ENCODE data around the gene SLC50A1. TPM values are rescaled to one million over a fixed set of nuclear protein-coding genes. Genes with fewer than 3 reads are reported as not detected.

SLC50A1 gene
- total RNA-seq, 1 donor from 2014 or later = 22.8 TPM

GRCh38 chr1:155128755-155129473 lies 6.7 kb upstream of the SLC50A1 start:
- TF ChIP-seq EZH2 (IDR thresholded peaks at IDR 0.05; ENCODE audit: insufficient read depth, low read length) = no peak
- no peak for TF ChIP-seq CTCF (IDR thresholded peaks at IDR 0.05; ENCODE audit: insufficient read depth, low read depth, low read length)
- H3K36me3 ChIP-seq (ENCODE audit: insufficient read depth, low read length) = no peaks in the 10 kb centered on the region
- no peaks in the 10 kb centered on the region for H3K9me3 ChIP-seq (ENCODE audit: insufficient read depth, low read depth, low read length)
- H2AFZ ChIP-seq (ENCODE audit: low read depth, low read length) = no peak overlapping the region
- H3K9ac ChIP-seq (ENCODE audit: low read length) = peak overlapping the region; percentile 77
- H4K20me1 ChIP-seq (ENCODE audit: insufficient read depth, low read length) = no peaks in the 10 kb centered on the region
- DNase-seq (ENCODE audit: low read depth) (no peak), FAIRE-seq (no peak)
- H3K4me2 ChIP-seq (ENCODE audit: low read length) = peak overlapping the region; percentile 90
- peak overlapping the region; percentile 9 for H3K27ac ChIP-seq (ENCODE audit: low read depth, low read length)
- H3K4me1 ChIP-seq (ENCODE audit: insufficient read depth, low read length) = peaks cover 44% of the 10 kb centered on the region
- H3K36me3 Mint-ChIP-seq (ENCODE audit: low read depth, unreplicated experiment) = peaks cover 5% of the 10 kb centered on the region
- H3K27me3 ChIP-seq (ENCODE audit: insufficient read depth, low read length) = peaks cover 42% of the 10 kb centered on the region
- no peaks in the 10 kb centered on the region for H3K27me3 Mint-ChIP-seq (ENCODE audit: low read depth, unreplicated experiment)
- H3K79me2 ChIP-seq (ENCODE audit: insufficient read depth, low read length) = no peaks in the 10 kb centered on the region
- H3K4me1 Mint-ChIP-seq (ENCODE audit: low read depth, unreplicated experiment) = peaks cover 40% of the 10 kb centered on the region
- H3K4me3 ChIP-seq (ENCODE audit: insufficient read depth, low read depth, low read length) = peak overlapping the region; percentile 55
- H3K4me3 Mint-ChIP-seq (ENCODE audit: unreplicated experiment) = peak overlapping the region; percentile 87
- no peaks in the 10 kb centered on the region for H3K9me3 Mint-ChIP-seq (ENCODE audit: unreplicated experiment)
- peak overlapping the region; percentile 73 for H3K27ac Mint-ChIP-seq (ENCODE audit: unreplicated experiment)

GRCh38 chr1:155130272-155131006 lies 5.2 kb upstream of the SLC50A1 start:
- no peak for FAIRE-seq
- Mint-ChIP-seq H3K4me1 (ENCODE audit: low read depth, unreplicated experiment) (peaks cover 43% of the 10 kb centered on the region), H3K27me3 (ENCODE audit: low read depth, unreplicated experiment) (no peaks in the 10 kb centered on the region), H3K9me3 (ENCODE audit: unreplicated experiment) (no peaks in the 10 kb centered on the region), H3K36me3 (ENCODE audit: low read depth, unreplicated experiment) (peaks cover 8% of the 10 kb centered on the region), H3K27ac (ENCODE audit: unreplicated experiment) (no peak overlapping the region), H3K4me3 (ENCODE audit: unreplicated experiment) (peak overlapping the region; percentile 78)
- DNase-seq (ENCODE audit: low read depth) = no peak
- no peaks in the 10 kb centered on the region for H3K79me2 ChIP-seq (ENCODE audit: insufficient read depth, low read length)
- H3K27ac ChIP-seq (ENCODE audit: low read depth, low read length) = no peak overlapping the region
- H3K9ac ChIP-seq (ENCODE audit: low read length) = peak overlapping the region; percentile 77
- peaks cover 50% of the 10 kb centered on the region for H3K4me1 ChIP-seq (ENCODE audit: insufficient read depth, low read length)
- H4K20me1 ChIP-seq (ENCODE audit: insufficient read depth, low read length) = no peaks in the 10 kb centered on the region
- H3K4me3 ChIP-seq (ENCODE audit: insufficient read depth, low read depth, low read length) = no peak overlapping the region
- TF ChIP-seq CTCF (IDR thresholded peaks at IDR 0.05; ENCODE audit: insufficient read depth, low read depth, low read length) = no peak
- no peak for TF ChIP-seq EZH2 (IDR thresholded peaks at IDR 0.05; ENCODE audit: insufficient read depth, low read length)
- H3K27me3 ChIP-seq (ENCODE audit: insufficient read depth, low read length) = peaks cover 33% of the 10 kb centered on the region
- no peaks in the 10 kb centered on the region for H3K9me3 ChIP-seq (ENCODE audit: insufficient read depth, low read depth, low read length)
- no peak overlapping the region for H2AFZ ChIP-seq (ENCODE audit: low read depth, low read length)
- peak overlapping the region; percentile 90 for H3K4me2 ChIP-seq (ENCODE audit: low read length)
- H3K36me3 ChIP-seq (ENCODE audit: insufficient read depth, low read length) = no peaks in the 10 kb centered on the region

All from astrocyte (in vitro differentiated cells and primary cell).